Medulla oblongata (tissue), 1 donor: Measurements from ENCODE around the gene RELT.

Source experiments
- DNase-seq: peaks from one replicate; pipeline ENCODE4 v3.0.0-alpha.2; 2015; ENCODE audit errors: extremely low spot score

The RELT gene

DNA sequence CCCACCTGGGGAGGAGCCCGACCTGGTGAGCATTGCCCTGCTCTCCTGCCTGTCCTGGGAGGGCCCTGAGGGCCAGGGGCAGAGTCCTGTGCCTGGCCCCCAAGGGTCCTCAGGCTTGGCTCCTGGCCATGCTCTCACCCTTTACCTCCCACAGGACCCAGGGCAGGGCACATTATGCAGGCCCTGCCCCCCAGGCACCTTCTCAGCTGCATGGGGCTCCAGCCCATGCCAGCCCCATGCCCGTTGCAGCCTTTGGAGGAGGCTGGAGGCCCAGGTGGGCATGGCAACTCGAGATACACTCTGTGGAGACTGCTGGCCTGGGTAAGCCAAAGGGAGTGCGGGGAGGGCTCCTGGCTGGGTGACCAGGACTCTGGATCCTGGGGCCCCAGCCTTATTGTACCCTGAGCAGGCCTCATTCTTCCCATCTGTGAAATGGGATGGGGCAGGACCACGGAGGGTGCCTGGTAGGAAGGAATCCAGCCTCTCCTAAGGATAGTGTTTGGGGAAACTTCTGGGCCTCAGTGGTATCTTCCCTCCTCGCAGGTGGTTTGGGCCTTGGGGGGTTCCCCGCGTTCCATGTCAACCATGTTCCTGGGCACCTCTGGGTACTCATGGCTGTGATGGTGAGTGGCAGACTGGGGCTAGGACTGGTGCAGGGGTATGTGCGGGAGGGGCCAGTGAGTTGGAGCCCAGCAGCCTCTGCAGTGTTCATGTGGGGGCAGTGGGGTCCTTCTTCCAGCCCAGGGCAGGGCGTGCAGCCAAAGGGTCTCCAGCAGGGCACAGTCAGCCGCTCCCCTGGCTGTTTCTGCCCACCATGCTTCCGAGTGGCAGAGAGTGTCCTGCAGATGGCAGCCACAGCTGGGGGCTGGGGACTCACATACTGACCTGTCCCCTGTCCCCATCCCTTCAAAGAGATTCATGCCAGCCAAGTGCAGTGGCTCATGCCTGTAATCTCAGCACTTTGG is 14.7 kb downstream of the RELT start:
- no peak for DNase-seq

DNA sequence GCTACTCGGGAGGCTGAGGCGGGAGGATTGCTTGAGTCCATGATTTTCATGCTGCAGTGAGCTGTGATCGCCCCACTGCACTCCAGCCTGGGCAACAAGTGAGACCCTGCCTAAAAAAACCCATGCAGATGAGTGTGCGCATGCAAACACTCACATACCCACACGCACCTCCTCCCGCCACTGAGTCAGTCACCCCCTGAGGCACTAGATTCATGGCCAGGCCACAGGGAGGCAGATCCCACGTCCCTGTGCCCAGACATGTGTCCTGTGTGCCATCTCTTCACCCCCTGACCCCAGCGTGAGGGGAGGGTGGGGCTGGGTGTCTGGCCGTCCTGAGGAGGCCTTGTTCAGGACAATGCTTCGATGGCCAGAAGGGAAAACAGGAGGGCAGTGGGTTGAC is 15.5 kb downstream of the RELT start:
- DNase-seq, result no peak

DNA sequence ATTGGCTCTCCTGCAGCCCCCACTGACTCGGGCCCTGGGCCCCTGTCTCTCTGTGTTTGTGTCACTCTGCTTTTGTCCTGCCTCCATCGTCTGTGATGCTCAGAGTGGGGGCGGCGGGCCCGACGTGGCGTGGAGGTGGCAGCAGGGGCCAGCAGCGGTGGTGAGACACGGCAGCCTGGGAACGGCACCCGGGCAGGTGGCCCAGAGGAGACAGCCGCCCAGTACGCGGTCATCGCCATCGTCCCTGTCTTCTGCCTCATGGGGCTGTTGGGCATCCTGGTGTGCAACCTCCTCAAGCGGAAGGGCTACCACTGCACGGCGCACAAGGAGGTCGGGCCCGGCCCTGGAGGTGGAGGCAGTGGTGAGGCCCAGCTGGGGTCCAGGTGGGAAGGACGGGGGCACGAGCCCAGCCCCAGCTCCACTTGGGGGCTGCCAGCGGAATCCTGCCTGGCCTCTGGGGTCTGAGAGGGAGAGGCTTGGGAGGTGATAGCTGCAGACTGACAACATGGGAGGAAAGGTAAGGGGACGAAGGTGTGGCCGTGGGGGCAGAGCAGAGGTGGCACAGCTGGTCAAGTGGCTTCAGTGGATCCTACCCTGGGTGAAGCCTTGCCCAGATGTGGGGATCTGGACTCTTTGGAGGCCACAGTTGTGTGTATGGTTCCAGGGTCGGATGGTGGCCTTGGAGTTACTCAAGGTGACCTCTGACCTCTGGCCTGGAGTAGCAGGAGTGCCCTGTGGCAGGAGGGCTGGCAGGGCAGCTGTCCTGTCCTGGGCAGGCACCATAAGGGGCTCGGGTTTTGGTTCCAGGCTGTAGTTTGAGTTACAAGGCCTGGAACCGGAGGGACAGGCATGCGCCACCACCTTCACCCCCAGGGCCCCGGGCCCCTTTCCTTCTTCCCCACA is 16.2 kb downstream of the RELT start:
- no peak for DNase-seq

DNA sequence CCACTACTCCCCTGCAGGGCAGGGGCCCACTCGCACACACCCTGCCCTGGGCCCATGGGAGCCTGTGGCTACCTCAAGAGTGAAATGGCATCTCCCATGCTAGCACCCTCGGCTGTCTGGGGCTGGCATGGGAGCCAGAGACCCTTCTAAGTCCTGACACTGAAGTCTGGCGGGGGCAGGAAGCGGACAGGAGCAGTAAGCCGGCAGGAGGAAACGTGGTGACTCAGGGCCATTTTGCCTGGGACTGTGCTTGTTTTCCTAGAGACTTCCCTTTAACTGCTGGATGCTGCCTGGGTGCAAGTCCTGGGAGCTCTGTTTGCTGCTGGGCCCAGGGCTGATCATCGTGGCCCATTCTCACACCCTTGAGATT is 16.8 kb downstream of the RELT start:
- no peak for DNase-seq

DNA sequence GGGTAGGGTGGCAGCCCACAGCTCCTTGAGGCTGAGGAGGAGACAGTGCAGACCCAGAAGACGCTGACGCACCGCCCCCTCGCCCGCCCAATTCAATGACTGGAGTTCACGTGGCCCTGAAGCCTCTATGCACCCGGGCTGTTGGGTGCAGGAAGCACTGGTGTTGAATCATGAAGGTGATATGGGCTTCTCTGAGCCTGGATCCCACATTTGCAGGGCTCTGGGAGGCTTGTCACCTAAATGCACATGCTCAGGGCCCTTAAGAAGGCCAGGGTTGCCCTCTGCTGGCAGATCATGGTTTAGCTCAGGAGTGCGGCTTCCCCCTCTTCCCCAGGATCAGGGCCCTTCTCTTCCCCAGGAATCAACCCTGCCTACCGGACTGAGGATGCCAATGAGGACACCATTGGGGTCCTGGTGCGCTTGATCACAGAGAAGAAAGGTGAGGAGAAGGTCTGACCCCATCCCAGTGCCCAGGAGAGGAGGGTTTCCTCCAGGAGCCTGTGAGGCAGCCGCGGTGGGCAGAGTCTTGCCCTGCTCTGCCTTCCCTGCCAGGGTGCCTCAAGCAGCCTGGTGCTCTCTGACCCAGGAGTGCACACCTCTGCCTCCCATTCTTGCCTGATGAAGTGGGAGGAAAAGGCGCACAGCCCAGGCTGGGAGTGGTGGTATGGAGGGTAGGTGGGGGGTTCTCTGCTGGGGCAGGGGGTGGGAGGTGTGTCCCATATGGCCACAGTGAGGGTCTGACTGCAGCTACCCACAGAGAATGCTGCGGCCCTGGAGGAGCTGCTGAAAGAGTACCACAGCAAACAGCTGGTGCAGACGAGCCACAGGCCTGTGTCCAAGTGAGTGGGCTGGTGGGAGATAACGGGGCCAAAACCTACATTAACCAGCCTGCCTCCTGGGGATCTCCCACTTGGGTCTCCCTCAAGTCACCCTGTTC is 17.5 kb downstream of the RELT start:
- DNase-seq, result peak; percentile 83

DNA sequence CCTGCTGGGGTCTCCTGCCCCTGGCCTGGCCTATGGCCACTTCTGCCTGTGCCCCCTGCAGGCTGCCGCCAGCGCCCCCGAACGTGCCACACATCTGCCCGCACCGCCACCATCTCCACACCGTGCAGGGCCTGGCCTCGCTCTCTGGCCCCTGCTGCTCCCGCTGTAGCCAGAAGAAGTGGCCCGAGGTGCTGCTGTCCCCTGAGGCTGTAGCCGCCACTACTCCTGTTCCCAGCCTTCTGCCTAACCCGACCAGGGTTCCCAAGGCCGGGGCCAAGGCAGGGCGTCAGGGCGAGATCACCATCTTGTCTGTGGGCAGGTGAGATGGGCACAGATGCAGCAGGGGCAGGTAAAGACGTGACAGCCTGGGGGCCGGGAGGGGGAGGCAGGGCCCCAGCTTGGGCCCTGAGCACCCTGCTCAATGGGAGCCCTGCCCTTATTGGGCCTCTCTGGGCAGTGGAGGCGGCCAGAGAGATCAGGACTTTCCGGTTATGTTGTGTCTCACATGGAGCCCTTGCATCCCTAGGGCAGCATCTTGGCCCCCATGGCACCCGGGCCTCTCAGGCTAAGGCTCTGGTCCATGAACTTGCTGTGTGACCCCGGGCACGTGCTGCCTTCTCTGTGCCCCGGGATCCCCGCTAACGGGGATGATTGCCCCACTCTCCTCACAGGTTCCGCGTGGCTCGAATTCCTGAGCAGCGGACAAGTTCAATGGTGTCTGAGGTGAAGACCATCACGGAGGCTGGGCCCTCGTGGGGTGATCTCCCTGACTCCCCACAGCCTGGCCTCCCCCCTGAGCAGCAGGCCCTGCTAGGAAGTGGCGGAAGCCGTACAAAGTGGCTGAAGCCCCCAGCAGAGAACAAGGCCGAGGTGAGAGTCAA is 18.5 kb downstream of the RELT start:
- DNase-seq, result no peak

DNA sequence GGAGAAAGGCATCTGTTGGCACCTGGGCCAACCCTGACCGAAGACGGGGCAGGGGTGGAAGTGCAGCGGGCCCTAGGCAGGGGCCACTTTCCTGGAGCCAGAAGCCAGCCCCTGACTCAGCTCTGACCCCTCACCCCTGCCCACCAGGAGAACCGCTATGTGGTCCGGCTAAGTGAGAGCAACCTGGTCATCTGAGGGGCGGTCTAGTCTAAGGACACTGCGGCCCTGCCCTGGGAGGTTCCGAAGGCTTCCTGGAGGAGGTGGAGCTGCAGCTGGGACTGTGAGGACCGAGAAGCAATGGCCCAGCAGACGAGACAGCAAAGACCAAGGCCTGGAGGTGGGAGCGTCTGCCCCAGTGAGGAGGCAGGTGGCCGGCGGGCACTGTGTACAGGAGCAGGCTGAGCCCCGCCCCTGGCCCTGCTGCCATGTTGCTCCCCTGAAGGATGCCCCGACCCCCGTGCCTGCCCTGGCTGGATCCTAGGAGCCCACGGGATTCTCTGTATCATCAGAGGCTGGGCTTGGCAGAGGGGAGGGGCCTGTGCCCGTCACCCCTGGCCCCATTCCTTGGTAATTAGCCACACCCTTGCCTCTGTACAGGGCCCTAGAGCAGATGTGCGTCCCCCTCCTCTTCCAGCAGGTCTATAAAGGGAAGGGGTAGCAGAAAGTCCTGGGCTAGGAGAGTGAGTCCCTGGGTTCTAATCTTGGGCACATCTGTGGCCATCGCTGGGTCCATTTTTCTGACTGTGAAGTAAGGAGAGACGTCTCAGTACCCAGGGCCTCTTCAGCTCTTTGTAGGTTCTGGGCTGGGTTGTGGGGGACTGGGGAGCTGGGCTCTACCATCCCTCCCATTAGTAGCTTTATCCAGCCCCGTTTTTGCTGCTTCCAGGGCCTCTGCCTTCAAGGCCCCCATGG is 19.4 kb downstream of the RELT start:
- DNase-seq, result no peak

DNA sequence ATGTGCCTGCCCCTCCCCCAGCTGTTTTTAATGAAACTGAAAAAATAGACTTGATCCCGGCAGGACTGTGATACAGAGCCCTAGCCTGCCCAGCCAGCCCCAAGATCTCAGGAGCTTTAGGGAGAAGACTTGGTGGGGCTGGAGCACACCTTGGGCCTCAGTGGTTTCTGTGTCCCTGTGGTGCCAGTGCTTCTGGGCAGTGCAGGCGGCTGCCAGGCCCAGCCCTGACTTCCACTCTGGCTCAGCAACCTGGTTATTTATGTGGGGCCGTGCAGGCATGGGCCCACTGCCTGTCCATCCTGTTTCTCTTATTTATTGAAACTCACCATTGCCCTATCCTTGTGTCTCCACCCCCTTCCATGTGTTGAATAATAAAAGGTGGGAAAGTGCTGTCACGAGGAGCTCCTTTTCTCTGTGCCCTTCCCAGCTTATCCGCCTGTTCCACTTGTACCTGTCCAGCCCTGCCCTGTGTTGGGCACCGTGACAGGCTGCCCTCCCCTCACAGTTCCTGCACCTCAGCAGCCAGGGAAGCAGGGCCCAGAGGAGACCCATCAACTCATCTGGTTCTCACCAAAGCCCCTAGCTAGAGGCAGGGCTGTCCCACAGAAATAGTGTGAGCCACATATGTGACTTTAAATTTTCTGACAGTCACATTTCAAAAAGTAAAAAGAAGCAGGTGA is 20.2 kb downstream of the RELT start:
- no peak for DNase-seq

DNA sequence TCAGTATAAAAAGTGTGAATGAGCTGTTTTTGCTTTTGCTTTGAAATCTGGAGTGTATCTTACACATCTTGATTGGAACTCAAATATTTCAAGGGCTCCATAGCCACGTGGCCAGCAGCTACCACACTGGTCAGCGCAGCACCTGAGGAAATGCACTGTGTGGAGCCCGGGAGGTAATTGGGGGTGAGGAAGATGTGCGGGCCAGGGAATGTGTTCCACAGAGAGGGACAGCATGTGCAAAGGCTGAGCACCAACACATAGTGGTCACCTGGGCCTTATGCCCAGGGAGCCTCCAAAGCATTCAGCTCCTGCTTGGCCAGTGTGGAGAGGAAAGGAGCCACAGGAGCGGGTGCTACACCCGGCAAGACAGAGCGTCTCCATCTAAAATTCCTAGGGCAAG is 20.8 kb downstream of the RELT start:
- peak; percentile 44 for DNase-seq

DNA sequence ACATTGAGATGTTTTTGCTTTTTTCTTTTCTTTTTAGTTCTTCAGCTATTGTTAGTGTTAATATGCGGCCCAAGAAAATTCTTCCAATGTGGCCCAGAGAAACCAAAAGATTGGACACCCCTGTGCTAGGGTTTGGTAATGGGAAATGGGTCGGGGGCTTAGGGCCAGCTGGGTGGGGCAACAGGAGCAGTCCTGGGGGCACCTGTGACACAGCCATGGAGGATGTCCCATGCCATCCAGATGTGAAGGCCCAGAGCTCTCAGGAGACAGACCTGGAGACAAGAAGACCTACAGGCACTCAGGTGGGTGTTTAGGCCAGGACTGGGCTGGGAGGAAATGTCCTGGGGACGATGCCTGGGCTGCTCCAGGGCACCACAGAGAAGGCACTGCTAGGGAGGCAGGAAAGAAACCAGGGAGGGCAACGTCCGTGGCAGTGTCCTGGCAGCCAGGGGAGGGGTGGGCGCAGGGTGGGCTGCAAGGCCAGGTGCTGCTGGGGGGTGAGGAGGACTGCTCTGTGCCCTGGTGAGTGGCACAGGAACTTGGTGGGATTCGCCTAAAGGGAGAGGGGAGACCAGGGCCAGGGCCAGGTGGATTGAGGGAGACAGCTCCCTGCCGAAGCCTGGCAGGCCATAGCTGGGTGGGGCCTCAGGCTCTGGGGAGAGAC is 21.4 kb downstream of the RELT start:
- no peak for DNase-seq

DNA sequence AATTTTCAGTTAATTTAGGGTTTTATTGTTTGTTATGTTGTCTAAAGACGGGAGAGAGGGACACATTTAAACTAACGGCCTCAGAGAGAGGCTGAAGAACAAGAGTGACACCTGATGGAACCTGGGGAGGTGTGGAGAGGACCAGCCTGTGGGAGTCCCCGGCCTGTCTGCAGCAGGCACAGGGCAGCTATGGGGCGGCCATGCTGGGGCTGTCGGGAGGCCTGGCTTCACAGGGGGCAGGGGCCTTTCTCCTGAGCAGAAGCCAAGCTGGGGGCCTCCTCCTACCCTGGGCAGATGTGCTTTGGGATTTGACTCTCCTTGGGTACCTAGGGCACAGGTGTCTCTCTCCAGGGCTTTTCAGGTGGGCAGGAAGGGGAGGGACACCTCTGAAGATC is 21.9 kb downstream of the RELT start:
- no peak for DNase-seq

DNA sequence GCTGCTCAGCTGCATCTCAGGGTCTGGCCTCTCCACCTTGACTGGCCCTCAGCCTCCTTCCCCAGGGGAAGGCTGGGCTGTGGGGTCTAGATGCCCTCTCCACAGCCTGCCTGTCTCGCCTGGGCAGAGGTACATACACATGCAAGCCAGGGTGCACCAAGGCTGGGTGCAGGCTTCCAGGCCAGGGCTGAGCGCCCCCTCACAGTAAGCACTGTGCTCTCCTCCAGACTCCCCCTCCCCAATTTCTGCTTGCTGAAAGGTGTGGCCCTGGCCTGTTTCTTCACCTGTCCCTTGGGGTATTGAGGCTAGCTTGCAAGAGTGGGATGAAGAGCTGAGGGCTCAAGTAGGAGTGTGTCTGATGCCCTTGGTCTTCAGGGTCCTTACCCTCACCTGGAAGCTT is 22.5 kb downstream of the RELT start:
- DNase-seq, result no peak

DNA sequence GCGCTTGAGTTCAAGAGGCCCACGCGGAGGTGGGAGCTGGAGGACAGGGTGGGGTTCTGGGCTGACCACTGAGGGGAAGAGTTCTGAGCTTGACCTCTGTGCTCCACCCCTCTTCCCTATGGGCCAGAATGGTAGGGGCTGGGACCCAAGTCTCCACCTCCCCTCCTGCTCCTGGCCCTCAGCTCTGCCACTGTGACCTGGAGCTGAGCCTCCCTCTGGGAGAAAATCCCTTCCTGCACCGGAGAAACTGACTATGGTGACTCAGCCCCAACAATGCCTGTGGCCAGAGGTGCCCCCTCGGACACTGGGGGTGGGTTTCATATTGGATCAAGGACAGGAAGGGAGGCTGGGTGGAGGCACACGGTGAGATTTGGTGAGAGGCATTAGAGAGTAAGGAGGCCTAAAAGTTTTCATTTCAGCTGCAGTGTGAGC is 23.0 kb downstream of the RELT start:
- DNase-seq, result no peak

DNA sequence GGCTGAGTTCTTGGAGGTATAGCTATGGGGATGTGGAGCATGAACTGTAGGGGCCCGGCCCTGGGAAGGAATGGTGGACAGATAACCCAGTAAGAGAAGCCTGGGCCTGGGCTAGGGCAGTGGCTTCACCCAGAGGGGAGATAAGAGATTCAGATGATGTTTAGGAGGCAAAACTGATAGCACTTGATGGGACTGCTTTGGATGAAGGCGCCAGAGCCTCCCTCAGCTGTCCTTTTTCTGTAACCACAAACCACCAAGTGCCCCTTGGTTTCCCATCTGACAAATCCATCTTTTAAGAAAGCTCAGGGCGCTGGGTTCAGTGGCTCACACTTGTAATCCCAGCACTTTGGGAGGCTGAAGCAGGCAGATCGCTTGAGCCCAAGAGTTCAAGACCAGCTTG is 23.4 kb downstream of the RELT start:
- no peak for DNase-seq

DNA sequence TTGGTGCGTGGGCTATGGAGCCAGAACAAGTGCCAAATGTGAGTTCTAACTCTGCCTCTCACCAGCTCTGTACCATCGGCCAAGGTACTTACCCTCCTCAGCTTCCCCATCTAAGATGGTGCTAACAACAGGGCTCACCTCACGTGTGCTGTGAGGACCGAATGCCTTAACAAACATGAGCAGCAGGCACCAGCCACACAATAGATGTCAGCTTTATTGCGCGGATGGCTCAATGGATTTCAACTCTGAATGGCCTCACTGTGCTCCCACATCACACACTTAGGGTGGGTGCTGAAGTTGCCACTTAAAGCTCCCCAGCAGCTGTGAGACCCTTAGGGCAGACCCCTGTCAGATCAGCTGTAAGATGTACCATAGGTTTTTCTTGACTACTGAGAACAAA is 24.1 kb downstream of the RELT start:
- no peak for DNase-seq

DNA sequence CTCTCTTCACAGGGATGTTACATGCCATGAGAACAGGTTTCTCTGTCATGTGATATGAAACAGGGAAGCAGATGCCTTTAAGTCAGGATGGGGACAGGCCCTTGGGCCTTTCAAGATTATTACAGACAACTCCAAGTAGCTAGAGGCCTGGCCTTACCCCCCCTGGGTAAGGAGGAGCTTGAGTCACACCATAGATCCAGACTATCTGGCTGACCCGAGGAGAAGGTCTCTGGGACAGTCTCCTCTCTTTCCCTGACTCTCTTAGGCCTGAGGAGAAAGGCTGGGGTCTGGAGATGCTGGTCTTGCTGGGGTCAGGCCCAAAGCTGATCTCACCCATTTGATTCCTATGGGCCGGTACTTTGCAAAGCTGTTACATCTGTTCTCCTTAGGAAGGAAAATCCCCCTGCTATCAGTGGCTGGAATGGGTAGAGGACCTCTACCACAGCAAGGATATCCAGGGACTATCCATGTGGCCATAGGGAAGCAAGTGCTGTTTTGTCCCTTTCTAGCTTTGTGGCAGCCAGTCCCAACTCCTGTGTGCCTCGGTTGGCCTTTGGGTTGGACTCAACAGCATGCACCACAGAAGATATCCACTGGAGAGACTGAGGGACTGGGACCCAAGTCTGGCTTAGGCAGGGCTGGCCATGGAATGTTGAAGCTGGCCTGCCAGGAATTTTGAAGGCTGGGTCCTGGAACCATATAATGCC is 25.2 kb downstream of the RELT start:
- DNase-seq, result no peak

DNA sequence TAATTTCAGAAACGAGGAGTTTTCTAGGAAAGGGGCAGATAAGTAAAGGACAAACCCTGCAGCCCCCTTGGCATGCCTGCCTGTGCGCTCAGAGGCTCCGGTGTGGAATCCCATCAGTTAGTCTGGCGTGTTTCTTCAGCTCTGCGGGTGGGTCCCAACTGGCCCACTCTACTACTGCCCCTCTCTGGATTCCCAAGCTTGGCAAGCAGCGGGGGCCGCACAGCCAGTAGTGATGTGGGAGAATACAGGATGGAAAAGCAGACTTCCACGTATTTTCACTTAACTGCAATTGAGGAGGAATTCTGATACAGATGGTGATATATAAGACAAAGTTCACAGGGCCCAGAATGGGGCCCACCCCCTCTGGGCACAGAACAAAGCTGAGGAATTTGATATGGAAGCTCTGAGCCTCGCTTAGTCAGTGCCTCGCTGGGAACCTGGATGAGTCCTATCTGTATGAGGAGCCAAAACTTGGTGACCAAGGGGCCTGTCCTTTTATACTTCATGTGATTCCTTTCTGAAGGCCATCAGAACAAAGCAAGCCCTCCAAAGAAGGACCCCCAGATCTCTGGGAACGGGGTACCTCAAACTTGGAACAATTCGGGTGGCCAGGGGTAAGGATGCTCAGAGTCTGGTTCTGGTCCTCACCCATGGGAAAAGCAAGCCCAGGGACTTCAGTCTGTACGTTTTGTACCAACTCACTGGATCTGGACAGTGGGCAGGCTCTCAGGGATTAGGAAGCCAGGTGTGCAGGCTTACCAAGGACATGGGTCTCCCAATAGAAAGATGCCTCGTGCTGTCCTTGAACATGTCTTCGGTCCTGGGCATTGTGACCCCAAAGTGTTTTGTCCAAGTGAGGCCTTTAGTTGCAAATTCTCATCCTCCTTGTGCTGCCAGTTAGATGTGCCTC is 26.0 kb downstream of the RELT start:
- DNase-seq, result no peak
